Measurements from ENCODE around the gene PRMT5. TPM values are rescaled to one million over a fixed set of nuclear protein-coding genes. Genes with fewer than 3 reads are reported as not detected.
"Not testable (repeated sequence)": the region's sequence is repeated elsewhere in the genome, so short reads cannot be mapped to it uniquely, and the experiment has no call there.

PRMT5 gene
- total RNA-seq, 1 donor from 2014 or later: 118 TPM

- intact Hi-C loops (cut with DNase I): loop anchor here (5.0 kb wide), 1 partner anchor 102 kb away; the partner anchor contains the start of gene LRP10
- no peak overlapping the region for H3K27ac ChIP-seq
- H3K9me3 ChIP-seq: no peaks in the 10 kb centered on the region
- TF ChIP-seq CTCF (IDR thresholded peaks at IDR 0.05): no peak
- no peaks in the 10 kb centered on the region for H3K27me3 ChIP-seq
- DNase-seq (ENCODE audit: low spot score in 2 of 2): no peak
- no peak overlapping the region for H3K4me3 ChIP-seq
- peaks cover 0 to 34% of the 10 kb centered on the region in 2 donors for H3K4me1 ChIP-seq
- peaks cover 8 to 25% of the 10 kb centered on the region in 2 donors for H3K36me3 ChIP-seq
Observed at GRCh38 chr14:22974530-22975313, 45.5 kb upstream of the PRMT5 start.

GRCh38 chr14:22973217-22974032 is 44.2 kb upstream of the PRMT5 start:
- H3K4me3 ChIP-seq: no peak overlapping the region
- TF ChIP-seq CTCF (IDR thresholded peaks at IDR 0.05): peak; percentile 64 to 68 (median 66)
- intact Hi-C loops (cut with DNase I): loop anchor here (1.0 kb wide), 1 partner anchor 10 kb away; no protein-coding TSS in a partner anchor
- DNase-seq (ENCODE audit: low spot score in 2 of 2): no peak
- no peaks in the 10 kb centered on the region for H3K27me3 ChIP-seq
- no peaks in the 10 kb centered on the region for H3K9me3 ChIP-seq
- no peak overlapping the region for H3K27ac ChIP-seq
- peaks cover 8 to 31% of the 10 kb centered on the region in 2 donors for H3K36me3 ChIP-seq
- H3K4me1 ChIP-seq: peaks cover 0 to 22% of the 10 kb centered on the region in 2 donors

GRCh38 chr14:22972313-22972930 is 43.2 kb upstream of the PRMT5 start:
- Histone ChIP-seq H3K27me3 (no peaks in the 10 kb centered on the region), H3K9me3 (no peaks in the 10 kb centered on the region), H3K4me1 (peaks cover 0 to 12% of the 10 kb centered on the region in 2 donors), H3K4me3 (no peak overlapping the region), H3K36me3 (peaks cover 8 to 31% of the 10 kb centered on the region in 2 donors), H3K27ac (no peak overlapping the region)
- no peak for DNase-seq (ENCODE audit: low spot score in 2 of 2)
- intact Hi-C loops (cut with DNase I): no loop called here
- no peak for TF ChIP-seq CTCF (IDR thresholded peaks at IDR 0.05)

- DNase-seq (ENCODE audit: low spot score in 2 of 2): no peak
- Histone ChIP-seq H3K27me3 (no peaks in the 10 kb centered on the region), H3K9me3 (no peaks in the 10 kb centered on the region), H3K4me3 (no peak overlapping the region), H3K27ac (no peak overlapping the region), H3K4me1 (no peaks in the 10 kb centered on the region), H3K36me3 (peaks cover 8 to 31% of the 10 kb centered on the region in 2 donors)
- intact Hi-C loops (cut with DNase I): no loop called here
- TF ChIP-seq CTCF (IDR thresholded peaks at IDR 0.05): no peak
Observed at GRCh38 chr14:22971152-22971551, 42.0 kb upstream of the PRMT5 start.

- H3K27ac ChIP-seq: no peak overlapping the region
Observed at GRCh38 chr14:22966783-22967269, 37.6 kb upstream of the PRMT5 start.

GRCh38 chr14:22965916-22966782 is 37.0 kb upstream of the PRMT5 start:
- intact Hi-C loops (cut with DNase I); H3K27me3 ChIP-seq; H3K4me1 ChIP-seq; H3K36me3 ChIP-seq; H3K27ac ChIP-seq; DNase-seq (ENCODE audit: low spot score in 2 of 2); H3K4me3 ChIP-seq; H3K9me3 ChIP-seq: not testable (repeated sequence)

More at GRCh38 chr14:22966783-22967269, 37.6 kb upstream of the PRMT5 start:
- Histone ChIP-seq H3K27me3 (no peaks in the 10 kb centered on the region), H3K9me3 (no peaks in the 10 kb centered on the region), H3K4me1 (no peaks in the 10 kb centered on the region), H3K36me3 (peaks cover 0 to 9% of the 10 kb centered on the region in 2 donors), H3K4me3 (no peak overlapping the region)
- TF ChIP-seq CTCF (IDR thresholded peaks at IDR 0.05): no peak
- DNase-seq (ENCODE audit: low spot score in 2 of 2): no peak
- intact Hi-C loops (cut with DNase I): no loop called here
